ENCODE measurements around the gene CSNK1G2. TPM values are rescaled to one million over a fixed set of nuclear protein-coding genes. Genes with fewer than 3 reads are reported as not detected.

CSNK1G2 gene
- total and polyA plus RNA-seq, 2 donors (not counting 1 experiment from before 2014, with no cell fraction given) = 154 to 288 TPM

DNA sequence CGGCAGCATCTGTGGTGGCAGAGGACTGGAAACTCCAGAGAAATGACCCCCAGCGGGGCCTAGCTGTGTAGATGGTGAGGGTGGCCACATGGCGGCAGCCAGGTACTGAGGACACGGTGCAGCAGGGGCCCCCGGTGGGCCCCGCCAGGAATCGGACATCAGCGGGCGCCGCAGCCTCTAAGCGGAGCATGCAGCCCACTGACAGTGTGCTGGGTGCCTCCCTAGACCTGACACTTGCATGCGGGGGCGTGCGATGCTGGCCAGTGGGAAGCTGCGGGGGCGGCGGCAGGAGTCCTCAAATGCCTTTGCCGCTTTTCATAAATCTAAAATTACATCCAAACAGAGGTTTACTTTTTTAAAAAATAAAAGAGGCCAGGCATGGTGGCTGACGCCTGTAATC is 19.6 kb upstream of the CSNK1G2 start:
- Mint-ChIP-seq H3K4me3 (no peak overlapping the region), H3K27ac (no peak overlapping the region), H3K9me3 (ENCODE audit: insufficient read depth) (no peaks in the 10 kb centered on the region), H3K27me3 (no peaks in the 10 kb centered on the region), H3K4me1 (no peaks in the 10 kb centered on the region)
- Histone ChIP-seq H4K20me1 (ENCODE audit: control insufficient read depth, insufficient read depth, low read length, poor library complexity, severe bottlenecking) (peaks cover 1% of the 10 kb centered on the region), H3K36me3 (replicated peaks in 1 of 2; ENCODE audit: control extremely low read depth in 1 of 2, control insufficient read depth in 1 of 2, extremely low read depth in 1 of 2, insufficient read depth in 2 of 2, low read length in 1 of 2) (peaks cover 2 to 48% of the 10 kb centered on the region in 2 experiments), H3K9ac (ENCODE audit: low read length) (no peak overlapping the region), H2AFZ (ENCODE audit: insufficient read depth, low read depth, low read length, poor library complexity, severe bottlenecking) (no peak overlapping the region), H3K4me3 (ENCODE audit: control extremely low read depth in 1 of 5, extremely low read depth in 1 of 5, insufficient read depth in 1 of 5, low read depth in 2 of 5, low read length in 4 of 5) (no peak overlapping the region), H3K4me2 (replicated peaks; ENCODE audit: low read depth, low read length, poor library complexity, severe bottlenecking) (no peak overlapping the region), H3K9me3 (ENCODE audit: control extremely low read depth in 1 of 3, control insufficient read depth in 2 of 3, insufficient read depth in 1 of 3, low read length in 2 of 3) (peaks cover 0 to 5% (median 0%) of the 10 kb centered on the region in 3 donors), H3K27me3 (replicated peaks in 1 of 4; ENCODE audit: control extremely low read depth in 1 of 4, control insufficient read depth in 3 of 4, insufficient read depth in 4 of 4, low read length in 3 of 4) (no peaks in the 10 kb centered on the region), H3K27ac (ENCODE audit: low read length in 2 of 2) (no peak overlapping the region), H3K79me2 (ENCODE audit: control insufficient read depth, insufficient read depth, low read length) (peaks cover 3% of the 10 kb centered on the region), H3K4me1 (ENCODE audit: control insufficient read depth in 2 of 2, insufficient read depth in 2 of 2, low read length in 2 of 2) (peaks cover 0 to 22% of the 10 kb centered on the region in 2 donors)
- intact Hi-C loops (cut with micrococcal nuclease) = no loop called here
- DNase-seq (no peak), ATAC-seq (ENCODE audit: low read depth) (no peak)
- ChIA-PET POLR2A (no interaction called here), CTCF (no interaction called here)
- TF ChIP-seq, protein P1, sequence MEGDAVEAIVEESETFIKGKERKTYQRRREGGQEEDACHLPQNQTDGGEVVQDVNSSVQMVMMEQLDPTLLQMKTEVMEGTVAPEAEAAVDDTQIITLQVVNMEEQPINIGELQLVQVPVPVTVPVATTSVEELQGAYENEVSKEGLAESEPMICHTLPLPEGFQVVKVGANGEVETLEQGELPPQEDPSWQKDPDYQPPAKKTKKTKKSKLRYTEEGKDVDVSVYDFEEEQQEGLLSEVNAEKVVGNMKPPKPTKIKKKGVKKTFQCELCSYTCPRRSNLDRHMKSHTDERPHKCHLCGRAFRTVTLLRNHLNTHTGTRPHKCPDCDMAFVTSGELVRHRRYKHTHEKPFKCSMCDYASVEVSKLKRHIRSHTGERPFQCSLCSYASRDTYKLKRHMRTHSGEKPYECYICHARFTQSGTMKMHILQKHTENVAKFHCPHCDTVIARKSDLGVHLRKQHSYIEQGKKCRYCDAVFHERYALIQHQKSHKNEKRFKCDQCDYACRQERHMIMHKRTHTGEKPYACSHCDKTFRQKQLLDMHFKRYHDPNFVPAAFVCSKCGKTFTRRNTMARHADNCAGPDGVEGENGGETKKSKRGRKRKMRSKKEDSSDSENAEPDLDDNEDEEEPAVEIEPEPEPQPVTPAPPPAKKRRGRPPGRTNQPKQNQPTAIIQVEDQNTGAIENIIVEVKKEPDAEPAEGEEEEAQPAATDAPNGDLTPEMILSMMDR (IDR thresholded peaks at IDR 0.05) = no peak
- no peak for TF ChIP-seq EZH2 (IDR thresholded peaks at IDR 0.05; ENCODE audit: borderline replicate concordance, insufficient read depth, low read depth, low read length, poor library complexity, severe bottlenecking)
- 95% methylated on average over 15 of the region's 19 CpGs for WGBS (ENCODE audit: insufficient coverage)

DNA sequence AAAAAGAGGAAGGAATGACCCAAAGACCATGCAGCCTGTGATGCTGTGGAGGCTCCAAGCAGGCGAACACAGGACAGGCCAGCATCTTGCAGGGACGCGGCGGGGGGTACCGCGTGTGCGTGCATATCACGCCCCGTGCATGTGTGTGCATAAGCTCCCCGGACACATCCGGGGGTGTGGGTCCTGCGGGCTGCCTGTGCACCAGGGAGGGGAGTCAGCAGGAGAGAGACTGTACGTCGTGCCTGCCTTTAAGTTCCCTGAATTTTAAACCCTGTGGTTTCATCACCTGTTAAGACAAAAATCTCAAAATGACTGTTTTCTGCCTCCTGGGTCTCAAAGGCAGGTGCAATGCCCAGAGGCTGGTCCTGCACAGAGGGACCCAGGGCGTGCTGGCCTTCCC is 19.1 kb upstream of the CSNK1G2 start:
- intact Hi-C loops (cut with micrococcal nuclease) = no loop called here
- POLR2A ChIA-PET = no interaction called here
- CTCF ChIA-PET = interaction anchor here (1.1 kb wide), 1 partner anchor 83 kb away, joined by 3 read pairs; no protein-coding TSS in a partner anchor
- Histone ChIP-seq H2AFZ (ENCODE audit: insufficient read depth, low read depth, low read length, poor library complexity, severe bottlenecking) (no peak overlapping the region), H3K27me3 (replicated peaks in 1 of 4; ENCODE audit: control extremely low read depth in 1 of 4, control insufficient read depth in 3 of 4, insufficient read depth in 4 of 4, low read length in 3 of 4) (no peaks in the 10 kb centered on the region), H3K9me3 (ENCODE audit: control extremely low read depth in 1 of 3, control insufficient read depth in 2 of 3, insufficient read depth in 1 of 3, low read length in 2 of 3) (peaks cover 0 to 5% (median 0%) of the 10 kb centered on the region in 3 donors), H4K20me1 (ENCODE audit: control insufficient read depth, insufficient read depth, low read length, poor library complexity, severe bottlenecking) (no peaks in the 10 kb centered on the region), H3K4me3 (ENCODE audit: control extremely low read depth in 1 of 5, extremely low read depth in 1 of 5, insufficient read depth in 1 of 5, low read depth in 2 of 5, low read length in 4 of 5) (no peak overlapping the region), H3K36me3 (replicated peaks in 1 of 2; ENCODE audit: control extremely low read depth in 1 of 2, control insufficient read depth in 1 of 2, extremely low read depth in 1 of 2, insufficient read depth in 2 of 2, low read length in 1 of 2) (peaks cover 2 to 48% of the 10 kb centered on the region in 2 experiments), H3K4me2 (replicated peaks; ENCODE audit: low read depth, low read length, poor library complexity, severe bottlenecking) (no peak overlapping the region), H3K9ac (ENCODE audit: low read length) (no peak overlapping the region), H3K79me2 (ENCODE audit: control insufficient read depth, insufficient read depth, low read length) (peaks cover 3% of the 10 kb centered on the region), H3K27ac (ENCODE audit: low read length in 2 of 2) (no peak overlapping the region), H3K4me1 (ENCODE audit: control insufficient read depth in 2 of 2, insufficient read depth in 2 of 2, low read length in 2 of 2) (peaks cover 0 to 22% of the 10 kb centered on the region in 2 donors)
- 82% methylated on average over 15 of the region's 15 CpGs for WGBS (ENCODE audit: insufficient coverage)
- Mint-ChIP-seq H3K27me3 (no peaks in the 10 kb centered on the region), H3K9me3 (ENCODE audit: insufficient read depth) (no peaks in the 10 kb centered on the region), H3K4me1 (no peaks in the 10 kb centered on the region), H3K4me3 (no peak overlapping the region), H3K27ac (no peak overlapping the region)
- TF ChIP-seq, protein P1 (IDR thresholded peaks at IDR 0.05) = no peak
- TF ChIP-seq EZH2 (IDR thresholded peaks at IDR 0.05; ENCODE audit: borderline replicate concordance, insufficient read depth, low read depth, low read length, poor library complexity, severe bottlenecking) = no peak
- no peak for ATAC-seq (ENCODE audit: low read depth)
- no peak for DNase-seq
